Tibial nerve (tissue), 4 donors: Measurements from ENCODE around the gene CYP4A22.

Experiments used
- EP300 ChIP-seq, 2 donors: sonication (generic); formaldehyde crosslinking; IDR thresholded peaks; one replicate each; pipeline ENCODE4 v1.6.1; 2017; ENCODE audit warnings: antibody characterized with exemption in 2 of 2, mild to moderate bottlenecking in 1 of 2
- POLR2A ChIP-seq, 2 donors: fragments of 450-650 bp; IDR thresholded peaks; one replicate each; pipeline ENCODE4 v1.6.1; 2017; ENCODE audit warnings: antibody characterized with exemption in 2 of 2, mild to moderate bottlenecking in 2 of 2, moderate library complexity in 2 of 2
- TF ChIP-seq, protein P1 (sequence below), 5 experiments: fragments of 200-600 bp in 3 of 5; fragments of 450-650 bp in 2 of 5; sonication (generic) in 3 of 5; IDR thresholded peaks; one replicate each; pipeline ENCODE4 v1.5.1; 2016 to 2019; ENCODE audit warnings: antibody characterized with exemption in 5 of 5, mild to moderate bottlenecking in 3 of 5, moderate library complexity in 2 of 5

DNA sequence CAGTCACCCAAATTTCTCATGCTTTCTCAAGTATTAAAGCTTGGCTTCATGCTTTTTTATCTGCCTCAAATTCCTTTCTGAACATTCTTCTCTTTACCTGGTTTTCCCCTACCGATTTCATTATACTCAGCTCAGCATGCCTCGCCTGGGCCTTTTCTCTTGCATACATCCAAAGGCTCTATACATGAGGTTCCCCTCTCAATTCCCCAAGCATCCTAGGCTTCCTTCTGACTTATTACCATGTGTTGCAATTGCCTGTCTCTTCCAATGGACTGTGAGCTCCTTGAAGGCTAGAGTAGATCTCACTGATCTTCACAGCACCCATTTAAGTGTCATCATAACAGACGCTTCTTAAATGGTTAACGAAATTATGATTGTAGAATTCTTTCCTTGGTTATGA, 24.1 kb upstream of the CYP4A22 start:
- TF ChIP-seq, protein P1, sequence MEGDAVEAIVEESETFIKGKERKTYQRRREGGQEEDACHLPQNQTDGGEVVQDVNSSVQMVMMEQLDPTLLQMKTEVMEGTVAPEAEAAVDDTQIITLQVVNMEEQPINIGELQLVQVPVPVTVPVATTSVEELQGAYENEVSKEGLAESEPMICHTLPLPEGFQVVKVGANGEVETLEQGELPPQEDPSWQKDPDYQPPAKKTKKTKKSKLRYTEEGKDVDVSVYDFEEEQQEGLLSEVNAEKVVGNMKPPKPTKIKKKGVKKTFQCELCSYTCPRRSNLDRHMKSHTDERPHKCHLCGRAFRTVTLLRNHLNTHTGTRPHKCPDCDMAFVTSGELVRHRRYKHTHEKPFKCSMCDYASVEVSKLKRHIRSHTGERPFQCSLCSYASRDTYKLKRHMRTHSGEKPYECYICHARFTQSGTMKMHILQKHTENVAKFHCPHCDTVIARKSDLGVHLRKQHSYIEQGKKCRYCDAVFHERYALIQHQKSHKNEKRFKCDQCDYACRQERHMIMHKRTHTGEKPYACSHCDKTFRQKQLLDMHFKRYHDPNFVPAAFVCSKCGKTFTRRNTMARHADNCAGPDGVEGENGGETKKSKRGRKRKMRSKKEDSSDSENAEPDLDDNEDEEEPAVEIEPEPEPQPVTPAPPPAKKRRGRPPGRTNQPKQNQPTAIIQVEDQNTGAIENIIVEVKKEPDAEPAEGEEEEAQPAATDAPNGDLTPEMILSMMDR (IDR thresholded peaks at IDR 0.05), result no peak
- TF ChIP-seq EP300 (IDR thresholded peaks at IDR 0.05) (no peak), POLR2A (IDR thresholded peaks at IDR 0.05) (no peak)
